NCI-H2196 (cell line): Measurements from ENCODE around the gene CHCHD1.
"Not testable (repeated sequence)": the region's sequence is repeated elsewhere in the genome, so short reads cannot be mapped to it uniquely, and the experiment has no call there.

Experiments
- DNase-seq: peaks from one replicate; lab custom pipeline; 2025; ENCODE audit not compliant: unreplicated experiment; lab: John Stamatoyannopoulos, UW

CHCHD1 gene

GRCh38 chr10:73810735-73811465 lies 29.1 kb downstream of the CHCHD1 start:
- no peak for DNase-seq

GRCh38 chr10:73812657-73813056 lies 30.8 kb downstream of the CHCHD1 start:
- DNase-seq = no peak

- DNase-seq = no peak
Observed at GRCh38 chr10:73813333-73813732, 31.5 kb downstream of the CHCHD1 start.

GRCh38 chr10:73814276-73814895 lies 32.5 kb downstream of the CHCHD1 start:
- no peak for DNase-seq

DNA sequence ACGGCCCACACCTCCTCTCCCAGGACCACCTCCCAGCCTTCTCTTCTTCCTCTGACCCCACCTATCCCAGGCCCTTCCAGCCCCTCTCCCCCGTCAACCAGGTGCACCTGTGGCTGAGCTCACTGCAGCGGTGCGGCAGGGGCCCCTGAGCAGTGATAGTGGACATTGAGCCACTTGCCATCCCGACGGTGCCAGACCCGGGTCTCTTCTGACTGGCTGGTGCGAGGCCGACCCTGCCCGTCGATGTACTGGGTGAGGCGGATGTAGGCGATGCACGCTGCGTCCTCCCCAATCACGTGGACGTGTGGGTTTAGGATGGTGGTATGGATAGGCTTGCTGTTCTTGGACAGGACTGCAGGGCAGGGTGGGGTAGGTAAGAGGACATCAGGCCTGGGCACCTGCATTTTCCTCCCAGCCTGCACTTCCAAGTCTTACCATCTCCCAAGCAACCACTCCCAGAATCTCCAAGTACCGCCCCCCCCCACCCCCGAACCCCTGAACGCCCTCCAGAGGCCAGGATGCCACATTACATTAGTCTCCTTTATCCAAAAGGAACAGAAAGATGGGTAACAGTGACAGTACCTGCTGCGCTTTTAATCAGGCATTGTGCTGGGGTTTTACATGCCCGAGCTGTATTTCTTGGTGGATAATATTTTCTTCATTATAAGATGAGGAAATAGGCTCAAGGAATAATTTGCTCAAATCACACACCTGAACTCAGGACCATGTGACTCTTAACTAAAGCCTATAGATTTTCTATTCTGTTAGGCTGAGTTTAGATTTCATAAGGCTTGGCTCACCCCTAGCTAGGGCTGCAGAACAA lies 33.3 kb downstream of the CHCHD1 start:
- no peak for DNase-seq

GRCh38 chr10:73815719-73816030 lies 33.8 kb downstream of the CHCHD1 start:
- no peak for DNase-seq

DNA sequence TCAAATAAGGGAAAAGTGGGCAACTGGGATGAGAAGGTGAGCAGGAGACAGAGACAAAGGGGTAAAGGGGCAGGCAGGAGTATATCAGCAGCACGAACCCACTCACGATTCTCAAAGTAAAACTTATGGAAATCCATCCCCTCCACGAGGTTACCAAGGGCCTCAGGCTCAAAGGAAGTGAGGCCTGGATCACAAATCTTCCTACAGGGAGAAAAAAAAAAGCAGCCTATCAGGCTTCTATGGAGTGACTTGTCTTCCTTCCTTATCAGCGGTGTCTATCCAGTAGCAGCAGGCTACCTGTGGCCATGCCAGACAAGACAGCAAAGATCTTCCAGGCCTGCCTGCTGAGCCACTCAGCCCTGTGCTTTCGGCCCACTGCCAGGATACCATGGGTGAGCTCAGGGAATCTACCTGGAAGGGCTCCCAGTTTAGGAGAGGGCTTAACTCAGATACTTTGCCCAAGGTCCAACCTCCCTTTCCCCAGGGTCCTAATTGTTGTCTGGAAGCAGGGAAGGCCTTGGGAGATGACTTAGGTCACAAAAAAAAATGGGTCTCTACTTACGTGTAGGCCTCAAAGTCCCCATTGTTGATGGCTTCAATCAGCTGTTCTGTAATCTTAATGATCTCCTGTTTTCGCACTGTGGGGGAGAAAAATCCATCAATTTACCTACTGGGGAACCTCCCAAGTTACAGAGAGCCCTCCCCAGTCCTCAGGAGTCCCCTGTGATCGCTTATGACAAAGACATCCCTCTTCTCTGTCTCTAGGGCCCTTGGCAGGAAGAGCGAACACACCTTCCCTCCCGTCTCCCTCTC lies 35.3 kb downstream of the CHCHD1 start:
- DNase-seq = peak; percentile 17

- DNase-seq = no peak
Observed at GRCh38 chr10:73817826-73818225, 36.0 kb downstream of the CHCHD1 start.

DNA sequence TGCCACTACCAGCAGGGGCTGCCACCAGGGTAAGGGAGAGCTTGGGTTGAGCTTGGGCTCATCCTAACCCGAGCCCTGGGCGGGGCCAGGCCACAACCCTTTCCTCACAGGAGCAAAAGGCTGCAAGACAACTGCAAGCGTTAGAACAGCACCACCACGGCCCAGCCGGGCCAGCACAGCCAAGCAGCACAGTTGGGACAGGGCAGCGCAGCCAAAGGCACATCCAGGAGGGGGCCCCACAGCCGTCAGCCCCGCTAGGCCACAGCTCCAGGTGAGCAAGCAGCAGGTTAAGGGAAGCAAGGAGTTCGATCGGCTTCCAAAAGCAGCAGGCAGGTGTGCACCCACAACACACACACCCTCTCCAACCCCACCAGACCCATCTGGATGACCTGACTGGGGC lies 36.6 kb downstream of the CHCHD1 start:
- no peak for DNase-seq

GRCh38 chr10:73819081-73819480 lies 37.2 kb downstream of the CHCHD1 start:
- no peak for DNase-seq

DNA sequence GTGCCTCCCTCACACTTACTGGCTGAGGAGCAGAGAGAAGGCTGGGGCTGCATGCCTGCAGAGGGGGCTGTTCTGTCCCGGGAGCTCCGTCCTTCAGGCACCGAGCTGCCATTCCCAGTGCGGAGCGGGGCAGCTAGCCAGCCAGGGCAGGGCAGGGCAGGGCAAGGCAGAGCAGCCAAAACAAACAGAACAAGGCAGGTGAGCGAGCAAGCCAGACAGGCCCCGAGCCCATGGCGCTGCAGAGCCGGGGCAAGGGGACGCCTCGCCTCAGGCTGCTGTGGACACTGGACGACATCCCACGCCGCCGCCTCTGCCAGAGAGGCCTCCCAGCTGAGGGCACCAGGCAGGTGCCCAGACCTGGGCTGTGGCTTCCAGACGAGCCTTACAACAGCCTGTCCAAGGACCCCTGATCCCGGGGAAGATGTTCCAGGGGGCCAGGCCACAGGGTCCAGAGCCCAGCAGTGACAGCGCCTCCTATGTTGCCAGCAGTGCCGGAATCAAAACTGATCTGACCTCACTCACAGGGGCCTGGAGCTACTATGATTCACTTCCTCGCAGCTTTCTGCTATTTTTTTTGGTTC lies 37.8 kb downstream of the CHCHD1 start:
- DNase-seq = peak; percentile 81

DNA sequence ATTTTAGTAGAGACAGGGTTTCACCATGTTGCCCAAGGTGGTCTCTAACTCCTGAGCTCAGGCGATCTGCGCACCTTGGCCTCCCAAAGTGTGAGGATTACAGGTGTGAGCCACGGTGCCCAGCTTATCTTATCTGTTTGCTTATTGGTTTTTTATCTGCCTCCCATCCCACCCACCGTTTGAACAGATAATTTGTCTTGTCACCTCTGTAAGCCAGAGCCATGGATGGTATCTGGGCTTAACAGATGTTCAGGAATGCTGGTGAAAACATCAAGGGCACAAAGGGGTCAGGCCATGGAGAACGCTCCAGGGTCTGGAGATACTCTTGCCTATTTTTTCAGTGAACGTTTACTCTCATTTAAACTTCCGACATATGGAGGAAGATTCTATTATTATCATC lies 41.5 kb downstream of the CHCHD1 start:
- DNase-seq = no peak

DNA sequence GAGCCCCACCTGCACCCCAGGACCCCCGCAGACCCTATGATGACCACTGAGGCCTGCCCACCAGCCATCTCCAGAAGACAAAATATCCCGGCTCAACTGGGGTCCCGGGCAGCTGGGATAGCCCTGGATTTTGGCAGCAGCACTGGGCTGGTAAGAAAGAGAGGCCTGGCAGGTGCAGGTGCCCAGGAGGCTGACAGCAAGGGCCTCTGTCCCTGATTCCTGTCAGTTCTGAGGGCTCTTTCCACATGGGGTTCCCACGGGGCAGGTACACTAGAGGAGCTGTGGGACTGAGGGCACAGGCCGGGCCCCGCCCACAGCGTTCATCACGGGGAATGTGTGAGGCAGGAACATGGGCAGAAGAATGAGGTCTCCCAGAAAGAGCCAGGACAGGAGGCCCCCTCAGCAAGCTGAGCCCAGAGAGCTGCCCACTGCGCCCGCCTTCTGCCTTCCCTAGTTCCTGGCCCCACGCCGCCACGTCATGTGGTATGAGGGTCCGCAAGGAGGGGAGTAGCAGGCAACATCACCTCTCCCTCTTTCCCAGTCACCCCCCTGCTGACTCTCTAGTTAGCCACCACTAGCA lies 42.4 kb downstream of the CHCHD1 start:
- DNase-seq = no peak

DNA sequence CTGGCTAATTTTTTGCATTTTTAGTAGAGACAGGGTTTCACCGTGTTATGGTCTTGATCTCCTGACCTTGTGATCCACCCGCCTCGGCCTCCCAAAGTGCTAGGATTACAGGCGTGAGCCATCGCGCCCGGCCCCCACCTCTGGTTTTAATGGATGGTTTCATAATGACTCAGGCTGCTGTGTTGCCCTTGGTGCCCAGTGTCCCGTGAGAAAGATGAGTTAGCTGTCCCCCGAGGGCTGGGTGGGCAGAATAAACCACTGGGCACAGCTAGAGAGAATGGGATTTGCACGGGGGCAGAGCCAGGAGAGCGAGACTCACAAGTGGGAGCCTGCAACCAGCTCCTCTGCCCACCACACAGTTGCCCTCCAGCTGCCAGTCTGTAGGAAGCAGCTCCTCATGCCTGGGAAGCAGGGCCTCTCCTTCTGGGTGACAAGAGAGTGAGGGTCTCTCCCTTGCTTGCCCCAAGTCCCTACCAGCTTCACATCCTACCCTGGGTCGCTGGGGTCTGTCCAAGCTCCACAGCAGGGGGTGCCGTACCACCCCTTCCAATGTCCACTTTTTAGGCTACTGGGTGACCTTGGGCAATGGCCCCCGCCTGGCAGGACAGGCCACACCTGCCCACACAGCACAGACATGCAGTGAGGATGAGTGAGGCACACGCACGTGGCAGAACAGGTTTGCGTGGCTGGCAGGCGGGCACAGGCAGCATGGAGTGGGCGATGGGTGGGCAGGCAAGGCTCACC lies 45.7 kb downstream of the CHCHD1 start:
- no peak for DNase-seq

DNA sequence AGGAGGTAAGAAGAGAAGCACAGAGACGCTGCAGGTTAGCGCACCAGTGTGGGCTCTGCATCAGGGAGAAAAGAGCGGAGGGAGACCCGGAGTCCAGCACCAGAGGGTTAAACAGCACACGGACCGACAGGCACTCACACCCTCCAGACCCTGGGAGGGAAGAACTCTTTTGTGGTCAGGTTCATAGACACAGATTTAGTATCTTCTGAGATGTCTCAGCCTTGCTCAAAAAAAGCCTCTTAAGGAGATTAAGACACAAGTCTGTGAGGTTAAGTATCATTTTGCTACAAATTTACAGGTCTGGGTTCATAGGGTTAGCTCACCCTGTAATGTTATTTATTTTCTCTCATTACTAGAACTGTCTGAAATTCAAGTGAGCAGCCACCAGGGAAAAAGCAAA lies 46.3 kb downstream of the CHCHD1 start:
- no peak for DNase-seq

DNA sequence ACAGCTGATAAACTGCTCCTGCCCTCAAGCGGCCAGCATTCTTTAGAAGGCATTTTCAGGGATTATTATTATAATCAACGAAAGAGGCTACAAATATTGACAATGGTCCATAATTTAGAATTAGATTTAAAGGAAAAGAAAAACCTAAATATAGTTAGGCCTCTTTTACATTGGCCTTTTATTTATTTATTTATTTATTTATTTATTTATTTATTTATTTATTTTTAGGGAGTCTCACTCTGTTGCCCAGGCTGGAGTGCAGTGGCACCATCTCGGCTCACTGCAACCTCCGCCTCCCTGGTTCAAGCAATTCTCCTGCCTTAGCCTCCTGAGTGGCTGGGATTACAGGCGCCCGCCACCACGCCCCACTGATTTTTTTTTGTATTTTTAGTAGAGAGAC lies 47.2 kb downstream of the CHCHD1 start:
- DNase-seq = not testable (repeated sequence)
